ENCODE data around the gene GTSE1. TPM values are rescaled to one million over a fixed set of nuclear protein-coding genes. Genes with fewer than 3 reads are reported as not detected.
A peak's percentile ranks its signal among the peaks of the same experiment; 100 is the strongest.

The GTSE1 gene
- total RNA-seq, 1 donor from 2014 or later: 0.45 TPM

DNA sequence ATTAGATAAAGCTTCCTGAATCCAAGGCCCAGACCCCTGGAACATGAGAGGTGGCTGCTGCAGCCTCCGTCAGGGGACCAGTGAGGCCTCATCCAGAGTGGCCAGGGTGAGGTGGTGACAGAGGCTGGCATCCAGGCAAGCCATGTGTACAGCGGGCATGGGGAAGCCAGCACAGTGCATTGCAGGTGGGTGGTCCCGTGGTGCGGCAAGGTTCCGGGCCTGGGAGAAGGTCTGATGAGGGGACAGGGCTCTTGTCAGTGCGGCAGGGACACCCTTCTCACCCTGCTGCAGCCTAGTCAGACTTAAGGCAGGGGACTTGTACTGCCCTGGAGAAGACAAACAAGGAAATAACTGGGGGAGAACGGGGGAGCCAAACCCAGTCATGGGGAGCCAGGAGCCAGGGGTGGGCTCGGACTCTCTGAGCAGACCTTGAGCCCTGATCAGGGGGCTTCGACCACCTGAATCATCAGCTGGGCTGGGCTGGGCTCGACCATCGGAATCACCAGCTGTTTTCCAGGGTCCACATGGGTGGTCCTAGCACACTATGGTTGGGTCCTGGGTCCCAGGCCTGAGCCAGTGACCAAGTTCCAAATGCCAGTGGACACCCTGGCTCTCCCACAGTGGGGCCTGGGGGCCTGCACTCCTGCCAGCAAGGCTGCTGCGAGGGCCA lies 23.8 kb upstream of the GTSE1 start:
- DNase-seq: no peak
- intact Hi-C loops (cut with micrococcal nuclease): no loop called here
- ATAC-seq: no peak

DNA sequence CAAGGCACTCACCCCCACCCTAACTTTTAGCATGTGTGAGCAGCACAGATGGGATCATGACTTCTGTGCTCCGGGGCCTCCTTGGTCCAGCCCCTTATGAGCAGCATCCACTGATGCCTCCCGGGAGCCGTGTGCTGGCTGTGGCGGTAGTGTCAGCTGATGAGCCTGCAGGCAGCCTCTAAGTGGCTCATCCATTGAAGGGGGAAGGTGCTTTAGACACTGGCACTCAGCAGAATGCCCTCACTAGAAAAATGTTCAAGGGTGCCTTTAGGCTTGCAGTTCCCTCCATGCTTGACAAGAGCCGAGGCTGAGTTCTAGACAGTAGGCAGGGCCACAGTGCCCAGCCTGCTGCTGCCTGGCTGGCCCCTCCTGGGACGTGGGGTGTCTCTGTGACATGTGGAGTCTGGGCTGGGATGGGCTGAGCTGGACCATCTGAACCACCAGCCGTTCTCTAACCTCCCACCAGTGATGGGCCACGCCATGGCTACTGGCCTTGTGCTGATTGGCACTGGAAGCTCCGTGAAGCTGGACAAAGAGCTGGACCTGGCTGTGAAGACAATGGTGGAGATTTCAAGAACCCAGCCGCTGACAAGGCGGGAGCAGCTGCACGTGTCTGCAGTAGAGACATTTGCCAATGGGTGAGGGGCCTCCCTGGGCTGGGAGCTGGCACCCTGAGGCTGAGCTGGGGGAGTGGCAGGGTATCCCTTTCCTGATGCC lies 23.1 kb upstream of the GTSE1 start:
- no peak for DNase-seq
- ATAC-seq: peak; percentile 24

DNA sequence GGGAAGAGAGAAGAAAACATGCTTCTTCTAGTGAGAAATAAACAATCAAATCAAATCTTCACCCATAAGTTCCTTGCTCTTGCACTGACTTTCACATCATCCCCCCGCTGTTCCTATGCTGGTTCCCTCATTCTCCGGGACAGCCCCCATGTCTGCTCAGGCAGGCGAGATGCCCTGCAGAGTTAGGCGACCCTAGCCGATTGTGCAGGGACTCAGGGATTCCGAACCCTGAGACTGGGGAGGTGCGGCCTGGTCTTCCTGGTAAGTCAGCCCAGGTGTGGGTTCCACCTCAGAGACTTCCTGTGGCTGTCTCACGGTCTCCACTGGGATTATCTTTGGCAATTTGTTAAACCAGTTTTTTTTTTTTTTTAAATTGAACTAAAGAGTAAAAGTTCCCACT lies 22.3 kb upstream of the GTSE1 start:
- DNase-seq: no peak
- intact Hi-C loops (cut with micrococcal nuclease): no loop called here
- ATAC-seq: no peak

More for the DNA sequence above, 23.1 kb upstream of the GTSE1 start:
- intact Hi-C loops (cut with micrococcal nuclease): no loop called here

DNA sequence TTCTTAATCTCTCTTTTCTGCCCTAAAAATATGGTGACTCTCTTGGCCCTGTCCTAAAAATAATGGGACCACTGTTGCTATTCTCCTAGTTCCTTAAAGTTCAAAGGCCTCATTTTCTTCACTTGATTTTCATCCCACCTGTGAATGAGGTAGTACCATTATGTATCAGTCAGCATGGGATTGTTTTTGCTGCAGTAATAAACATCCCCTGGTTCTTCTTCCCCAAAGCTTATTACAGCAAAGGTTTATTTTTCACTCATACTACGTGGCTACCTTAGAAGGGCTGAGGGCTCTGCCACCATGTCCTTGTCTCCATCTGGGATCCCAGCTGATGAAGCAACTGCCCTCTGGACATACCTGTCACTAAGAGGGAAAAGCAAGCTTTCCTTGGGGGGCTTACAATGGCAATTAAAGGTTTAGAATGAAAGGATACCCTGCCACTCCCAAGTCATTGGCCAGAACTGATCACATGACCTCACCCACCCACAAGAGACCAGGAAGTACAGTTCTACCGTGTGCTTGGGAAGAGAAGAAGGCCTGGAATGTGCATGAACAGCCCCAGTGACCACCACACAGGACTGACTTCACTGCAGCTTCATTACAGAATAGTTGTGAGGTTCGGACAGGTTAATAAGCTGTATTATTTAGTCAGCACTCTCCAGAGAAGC lies 21.1 kb upstream of the GTSE1 start:
- ATAC-seq: no peak
- intact Hi-C loops (cut with micrococcal nuclease): no loop called here
- DNase-seq: no peak

DNA sequence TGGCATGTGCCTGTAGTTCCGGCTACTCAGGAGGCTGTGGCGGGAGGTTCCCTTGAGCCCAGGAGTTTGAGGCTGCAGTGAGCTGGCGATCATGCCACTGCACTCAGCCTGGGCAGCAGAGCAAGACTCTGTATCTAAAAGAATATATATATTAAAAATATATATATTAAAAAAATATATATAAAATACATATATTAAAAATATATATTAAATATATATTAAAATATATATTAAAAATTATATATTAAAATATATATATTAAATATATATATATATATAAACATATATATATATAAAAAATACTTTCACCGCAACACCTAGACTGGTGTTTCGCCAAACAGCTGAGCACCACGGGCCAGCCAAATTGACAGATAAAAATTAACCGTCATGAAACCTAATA lies 20.1 kb upstream of the GTSE1 start:
- DNase-seq (no peak), ATAC-seq (no peak)
- intact Hi-C loops (cut with micrococcal nuclease): no loop called here

DNA sequence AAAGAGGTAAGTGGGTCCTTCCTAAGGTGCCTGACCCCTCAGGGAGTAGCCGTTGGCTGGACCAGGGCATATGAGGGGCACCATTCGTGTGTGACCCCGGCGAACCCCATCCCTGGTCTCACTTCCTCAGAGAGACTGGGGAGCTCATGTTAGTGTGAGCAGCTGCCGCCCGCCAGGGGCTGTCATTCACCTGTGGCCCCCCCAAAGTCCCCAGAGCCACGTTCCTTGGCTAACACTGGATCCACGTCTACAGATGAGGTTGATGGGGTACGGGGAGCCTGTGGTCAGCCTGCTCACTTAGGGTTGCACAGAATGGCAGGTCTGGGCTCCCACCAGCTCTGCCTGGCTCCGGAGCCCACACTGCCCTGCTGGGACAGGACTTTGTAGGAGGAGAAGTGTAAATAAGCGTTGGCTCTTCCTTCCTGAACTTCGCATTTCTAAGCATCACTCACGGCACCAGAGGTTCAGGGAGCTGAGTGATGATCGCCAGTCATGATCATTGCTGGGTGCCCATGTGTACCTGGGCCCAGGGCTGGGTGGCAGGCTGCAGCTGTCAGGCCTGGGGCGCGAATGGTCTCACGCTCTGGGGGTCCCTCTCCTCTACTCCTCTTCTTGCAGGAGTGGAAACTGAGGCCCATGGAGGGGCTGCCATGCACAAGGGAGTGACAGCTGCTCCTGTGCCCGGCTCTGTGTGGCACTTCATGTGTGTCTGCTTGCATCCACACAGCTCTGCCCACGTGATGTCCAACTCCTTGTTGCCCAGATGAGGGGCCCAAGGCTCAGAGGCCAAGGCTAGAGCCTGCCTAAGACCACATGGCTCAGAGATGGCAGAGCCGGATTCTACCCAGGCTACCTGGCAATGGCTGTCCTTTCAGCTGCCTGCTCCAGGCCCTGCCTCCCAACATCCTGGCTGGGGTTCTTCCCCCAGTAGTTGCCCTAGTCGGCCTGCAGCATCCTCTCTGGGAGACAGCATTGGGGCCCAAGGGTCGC lies 17.7 kb upstream of the GTSE1 start:
- DNase-seq (no peak), ATAC-seq (no peak)
- intact Hi-C loops (cut with micrococcal nuclease): no loop called here

DNA sequence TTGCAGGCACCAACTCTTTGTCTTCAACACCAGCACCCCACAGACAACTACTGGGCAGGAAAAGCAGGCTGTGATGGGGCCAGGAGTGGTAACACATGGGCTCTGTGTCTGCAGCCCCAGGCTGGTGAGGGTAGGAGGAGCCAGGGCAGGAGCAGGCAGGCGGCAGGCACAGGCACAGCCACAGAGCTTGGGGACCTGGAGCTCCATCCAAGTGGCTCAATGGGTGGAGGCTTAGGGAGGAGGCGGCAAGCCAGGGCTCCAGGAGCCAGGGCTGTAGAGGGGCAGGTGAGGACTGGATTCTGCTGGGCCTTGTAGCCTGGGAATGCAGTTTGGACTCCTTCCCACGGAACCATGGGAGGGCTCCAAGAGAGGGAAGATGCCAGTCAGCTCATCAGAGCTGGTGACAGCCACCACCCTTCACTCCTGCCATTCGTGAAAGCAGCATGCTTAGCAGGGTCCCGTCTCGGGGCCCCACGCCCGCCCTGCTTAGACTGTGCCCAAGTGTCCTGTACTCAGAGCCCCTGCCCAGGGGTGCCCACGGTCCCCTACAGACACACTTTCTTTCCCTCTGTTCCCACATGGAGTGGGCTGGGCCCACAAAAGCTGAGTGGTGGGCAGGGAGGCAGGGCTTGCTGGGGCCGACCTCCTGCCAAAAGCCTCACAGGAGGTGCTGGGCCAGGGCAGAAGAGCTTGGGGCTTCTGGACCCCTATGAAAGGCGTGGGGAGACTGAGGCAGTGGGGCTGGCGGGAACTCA lies 16.4 kb upstream of the GTSE1 start:
- intact Hi-C loops (cut with micrococcal nuclease): no loop called here
- DNase-seq (peak; percentile 64), ATAC-seq (peak; percentile 83)

DNA sequence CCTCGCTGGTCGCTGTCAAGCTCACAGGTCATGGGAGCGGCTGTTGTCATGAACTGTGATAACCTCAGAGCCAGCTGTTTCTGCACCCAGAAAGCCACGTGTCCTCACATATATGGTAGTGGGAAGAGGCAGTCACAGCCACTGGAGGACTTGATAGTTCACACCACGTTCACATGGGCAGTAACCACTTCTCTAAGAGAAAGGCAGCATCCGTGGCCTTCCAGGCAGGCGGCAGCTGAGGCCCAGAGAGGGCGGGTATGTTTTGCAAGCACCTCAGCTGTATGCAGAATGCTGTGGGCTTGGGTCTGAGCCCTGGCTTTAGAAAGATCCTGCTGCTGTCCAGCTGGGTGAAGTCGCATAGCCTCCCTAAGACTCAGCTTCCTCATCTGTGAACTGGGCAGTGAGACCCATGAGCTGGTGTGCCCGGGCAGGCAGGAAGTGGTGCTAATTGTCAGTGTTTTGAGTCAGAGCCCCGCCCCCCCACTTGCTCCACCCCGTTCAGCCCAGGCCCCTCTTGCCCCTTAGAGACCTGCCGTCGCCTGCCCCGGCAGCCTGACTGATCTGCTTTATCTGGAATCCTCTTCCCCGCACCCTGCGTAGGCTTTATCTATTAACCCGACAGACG lies 15.6 kb upstream of the GTSE1 start:
- no peak for DNase-seq
- peak; percentile 81 for ATAC-seq
- intact Hi-C loops (cut with micrococcal nuclease): no loop called here

DNA sequence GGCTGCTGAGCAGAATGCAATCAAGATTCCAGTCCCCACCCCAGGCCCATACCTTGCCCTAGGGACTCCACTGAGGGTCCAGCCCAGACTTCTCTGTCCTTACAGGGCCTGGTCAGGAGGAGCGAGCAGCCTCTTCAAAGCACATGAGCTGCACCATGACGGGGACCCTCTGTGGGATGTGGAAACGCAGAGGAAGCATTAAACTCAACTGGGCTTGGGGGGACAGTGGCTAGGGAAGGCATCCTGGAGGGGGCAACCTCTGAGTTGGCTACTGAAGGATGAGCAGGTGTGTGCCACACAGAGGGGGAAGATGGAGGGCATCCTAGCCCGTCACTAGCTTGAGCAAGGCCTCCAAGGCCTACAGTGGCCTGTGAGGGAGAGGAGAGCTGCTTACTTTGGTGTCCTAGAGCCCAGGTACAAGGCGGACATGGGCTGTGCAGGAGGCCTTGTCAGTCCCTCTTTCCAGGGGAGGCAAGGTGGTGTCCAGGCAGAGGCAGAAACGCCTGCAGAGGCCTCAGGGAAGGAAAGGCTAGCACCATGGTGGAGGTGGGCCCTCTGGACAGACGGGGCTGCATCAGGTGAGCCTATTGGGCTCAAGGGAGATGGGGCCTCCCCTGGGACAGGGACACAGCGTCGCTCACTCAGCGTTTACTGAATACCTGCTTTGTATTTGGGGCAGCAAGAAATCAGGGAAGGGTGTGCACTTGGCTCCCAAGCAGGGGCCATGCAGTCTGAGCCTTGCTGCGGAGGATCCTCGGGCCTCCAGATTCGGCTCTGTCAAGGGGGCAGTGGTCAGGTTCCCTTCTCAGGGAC lies 14.6 kb upstream of the GTSE1 start:
- no peak for DNase-seq
- ATAC-seq: no peak
- intact Hi-C loops (cut with micrococcal nuclease): no loop called here

DNA sequence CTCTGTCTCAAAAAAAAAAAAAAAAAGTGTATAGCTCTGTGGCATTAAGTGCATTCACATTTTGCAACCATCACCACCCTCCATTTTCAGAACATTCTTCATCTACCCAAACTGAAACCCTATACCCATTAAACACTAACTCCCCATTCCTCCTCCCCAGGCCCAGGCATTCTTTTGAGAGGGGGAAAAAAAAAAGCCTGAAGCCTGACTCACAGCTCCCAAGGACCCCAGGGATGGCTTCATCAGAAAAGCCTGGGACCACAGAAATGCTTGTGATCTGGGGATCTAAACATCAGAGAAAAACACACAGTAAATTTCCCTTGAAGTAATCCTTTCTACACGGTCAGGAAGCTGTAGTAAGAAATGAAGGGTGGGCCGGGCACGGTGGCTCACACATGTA lies 10.7 kb upstream of the GTSE1 start:
- ATAC-seq: no peak
- DNase-seq: no peak
- intact Hi-C loops (cut with micrococcal nuclease): no loop called here

DNA sequence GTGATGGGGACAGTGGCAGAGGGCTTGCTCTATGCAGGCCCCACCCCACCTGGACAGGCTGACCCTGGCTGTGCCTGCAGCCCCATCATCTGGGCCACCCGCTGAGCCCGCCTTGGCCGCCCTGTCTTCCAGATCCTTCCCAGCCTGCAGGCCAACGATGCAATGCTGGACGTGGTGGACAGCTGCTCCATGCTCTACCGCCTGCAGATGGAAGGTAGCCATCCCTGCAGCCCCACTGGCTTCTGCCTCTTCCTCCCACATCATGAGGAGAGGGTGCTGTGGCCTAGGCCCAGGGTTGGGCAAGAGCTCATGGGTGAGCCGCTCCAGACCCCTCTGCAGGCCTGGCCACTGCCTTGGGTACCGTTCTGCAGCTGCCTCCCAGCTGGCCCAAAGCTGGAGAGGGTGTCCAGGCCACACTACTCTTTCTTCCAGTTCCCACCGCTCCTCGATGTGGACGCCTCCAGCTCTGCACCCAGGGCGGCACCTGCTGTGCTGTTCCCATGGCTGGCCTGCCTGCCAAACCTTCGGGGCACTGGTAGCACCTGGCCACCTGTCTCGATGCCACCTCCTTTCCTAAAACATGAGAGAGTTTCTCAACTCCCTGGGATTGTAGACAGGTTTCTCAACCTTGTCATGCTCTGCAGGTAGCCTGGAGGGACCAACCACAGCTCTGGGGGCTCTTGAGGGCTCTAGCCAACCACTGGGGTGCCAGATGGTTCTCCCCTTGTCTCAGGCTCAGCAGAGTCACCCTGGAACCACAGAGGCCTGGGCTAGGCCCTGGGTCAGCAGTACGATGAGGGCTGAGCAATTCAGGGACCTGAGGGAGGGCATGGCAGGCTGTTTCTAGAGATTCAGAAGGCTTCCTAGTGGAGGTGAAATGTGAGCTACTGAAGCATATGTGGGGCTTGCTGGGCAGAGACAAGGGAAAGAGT lies 9.5 kb upstream of the GTSE1 start:
- intact Hi-C loops (cut with micrococcal nuclease): no loop called here
- no peak for DNase-seq
- no peak for ATAC-seq

DNA sequence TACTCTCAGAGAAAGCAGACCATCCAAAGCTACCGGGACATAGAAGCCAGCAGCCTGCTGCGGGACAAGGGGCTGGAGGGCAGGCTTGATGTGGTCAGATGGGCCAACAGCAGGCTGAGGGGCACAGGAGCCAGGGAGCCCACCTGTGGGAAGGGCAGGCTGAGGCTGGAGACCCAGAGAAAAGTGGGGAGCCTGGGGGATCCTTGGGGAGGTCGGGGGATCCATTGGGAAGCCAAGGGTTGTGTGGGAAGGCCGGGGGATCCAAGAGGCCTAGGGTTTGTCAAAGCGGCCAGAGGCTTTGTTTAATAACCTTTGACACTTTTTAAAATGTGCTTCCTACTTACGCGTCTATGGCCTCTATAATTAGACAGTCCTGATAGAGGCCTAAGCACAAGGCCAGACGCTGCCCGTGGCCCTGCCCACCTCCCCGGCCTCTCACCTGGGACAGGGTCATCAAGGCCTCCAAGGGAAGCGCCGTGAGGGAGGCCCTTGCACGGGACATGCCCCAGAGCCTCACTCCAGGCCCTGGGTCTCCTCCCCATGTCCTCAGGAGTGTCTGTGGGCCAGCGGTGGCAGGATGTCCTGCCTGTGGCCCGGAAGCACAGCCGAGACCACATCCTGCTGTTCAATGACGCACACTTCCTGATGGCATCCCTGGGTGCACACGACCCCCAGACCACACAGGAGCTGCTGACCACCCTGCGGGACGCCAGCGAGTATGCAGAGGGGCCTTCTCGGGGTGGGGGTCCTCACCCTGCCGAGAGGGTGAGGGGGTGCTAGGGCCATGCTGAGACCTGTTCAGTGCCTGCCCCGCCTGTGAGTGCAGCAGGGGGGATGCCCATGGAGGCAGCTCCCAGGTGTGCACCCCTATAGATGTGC lies 8.6 kb upstream of the GTSE1 start:
- peak; percentile 63 for DNase-seq
- intact Hi-C loops (cut with micrococcal nuclease): no loop called here
- peak; percentile 46 for ATAC-seq

DNA sequence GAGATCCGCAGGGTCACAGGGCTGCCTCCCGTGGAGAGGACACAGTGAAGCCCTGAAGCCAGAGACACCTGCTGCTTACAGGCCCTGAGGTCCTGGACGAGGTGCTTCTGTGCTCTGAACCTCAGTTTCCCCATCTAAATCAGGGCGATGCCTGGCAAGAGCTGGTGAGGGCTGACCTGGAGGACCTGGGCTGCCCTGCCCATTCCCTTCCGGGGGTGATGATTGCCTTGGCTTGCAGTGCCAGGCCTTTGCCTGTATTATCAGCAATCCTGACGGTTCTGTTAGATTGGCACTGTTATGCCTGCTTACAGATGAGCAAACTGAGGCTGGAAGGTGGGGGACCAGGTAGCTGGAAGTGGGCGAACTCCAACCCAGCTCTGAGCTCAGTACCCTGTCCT lies 7.8 kb upstream of the GTSE1 start:
- intact Hi-C loops (cut with micrococcal nuclease): no loop called here
- DNase-seq: no peak
- ATAC-seq: no peak

DNA sequence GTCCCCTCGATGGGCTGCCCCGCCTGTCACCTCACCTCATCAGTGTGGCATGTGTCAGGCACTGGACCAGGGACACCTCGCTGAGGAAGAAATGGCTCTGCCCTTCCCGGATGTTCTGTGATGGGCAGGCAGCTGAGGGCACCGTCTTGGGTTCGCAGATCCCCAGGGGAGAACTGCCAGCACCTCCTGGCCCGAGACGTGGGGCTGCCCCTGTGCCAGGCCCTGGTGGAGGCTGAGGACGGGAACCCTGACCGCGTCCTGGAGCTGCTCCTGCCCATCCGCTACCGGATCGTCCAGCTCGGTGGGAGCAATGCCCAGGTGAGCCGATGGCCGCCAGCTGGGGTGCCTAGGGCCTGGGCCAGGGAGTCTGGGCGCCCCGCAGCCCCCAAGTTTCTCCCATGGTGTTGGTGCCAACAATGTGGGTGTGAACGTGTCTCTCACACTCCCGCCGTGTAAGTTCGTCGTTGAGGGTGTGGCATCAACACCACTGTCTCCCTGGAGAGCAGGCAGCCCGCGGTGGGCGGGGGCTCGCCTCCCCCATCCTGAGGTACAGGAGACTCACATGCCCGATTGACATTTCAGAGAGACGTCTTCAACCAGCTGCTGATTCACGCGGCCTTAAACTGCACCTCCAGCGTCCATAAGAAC lies 7.3 kb upstream of the GTSE1 start:
- intact Hi-C loops (cut with micrococcal nuclease): no loop called here
- ATAC-seq (peak; percentile 12), DNase-seq (no peak)

Measured in left ventricle myocardium superior (tissue), 1 donor.